ENCODE results near the gene MS4A5. TPM values are rescaled to one million over a fixed set of nuclear protein-coding genes. Genes with fewer than 3 reads are reported as not detected.

Gene MS4A5
- total and polyA plus RNA-seq, 2 donors (not counting 3 experiments of a cell fraction or from before 2014, with no cell fraction given) = not detected

DNA sequence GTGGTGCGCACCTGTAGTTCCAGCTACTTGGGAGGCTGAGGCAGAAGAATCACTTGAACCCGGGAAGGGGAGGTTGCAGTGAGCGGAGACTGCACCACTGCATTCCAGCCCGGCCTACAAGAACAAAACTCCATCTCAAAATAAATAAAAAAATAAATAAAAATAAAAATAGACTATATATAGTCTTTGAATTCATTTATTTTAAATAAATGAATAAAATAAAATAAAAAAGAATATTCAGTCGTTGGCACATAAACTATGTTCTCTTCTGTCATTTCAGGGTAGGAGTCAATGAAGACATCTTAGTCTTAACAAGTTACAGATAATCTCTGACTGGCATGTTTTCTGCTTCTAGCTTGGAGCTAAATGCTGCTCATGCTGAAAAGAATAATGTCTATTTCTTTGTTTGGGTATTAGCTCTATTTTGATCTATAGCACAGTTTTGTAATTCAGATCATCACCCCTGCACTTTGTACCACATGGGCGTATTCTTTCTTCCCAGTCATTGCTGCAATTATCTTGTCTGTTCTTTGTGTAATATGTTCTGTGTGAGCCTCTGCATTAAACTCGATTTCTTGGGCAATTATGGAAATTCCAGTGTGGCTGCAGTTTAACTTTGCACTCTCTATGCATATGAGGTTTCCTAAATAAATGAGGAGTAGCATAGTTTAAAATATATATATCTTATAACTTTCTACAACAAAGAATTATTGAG lies 34.5 kb upstream of the MS4A5 start:
- Histone ChIP-seq H3K9me3 (replicated peaks; ENCODE audit: control insufficient read depth, insufficient read depth, low read length) (no peaks in the 10 kb centered on the region), H3K4me3 (replicated peaks in 1 of 3; ENCODE audit: insufficient read depth in 1 of 3, low read depth in 1 of 3, low read length in 3 of 3) (no peak overlapping the region), H3K27me3 (ENCODE audit: control insufficient read depth in 2 of 2, insufficient read depth in 2 of 2, low read length in 2 of 2) (no peaks in the 10 kb centered on the region), H3K4me1 (ENCODE audit: control insufficient read depth, extremely low read depth, insufficient read depth, low read length) (no peaks in the 10 kb centered on the region), H2AFZ (ENCODE audit: low read depth, low read length) (no peak overlapping the region), H3K9ac (replicated peaks; ENCODE audit: extremely low read depth, insufficient read depth, low read length) (no peak overlapping the region), H3K27ac (ENCODE audit: insufficient read depth, low read depth, low read length) (no peak overlapping the region), H3K9me1 (replicated peaks; ENCODE audit: control insufficient read depth, extremely low read depth, insufficient read depth, low read length) (no peaks in the 10 kb centered on the region), H3K36me3 (ENCODE audit: control insufficient read depth in 2 of 2, extremely low read depth in 1 of 2, insufficient read depth in 2 of 2, low read length in 2 of 2) (no peaks in the 10 kb centered on the region), H3K4me2 (ENCODE audit: insufficient read depth, low read length) (no peak overlapping the region), H4K20me1 (replicated peaks; ENCODE audit: control insufficient read depth, extremely low read depth, insufficient read depth, low read length) (no peaks in the 10 kb centered on the region), H3K79me2 (ENCODE audit: control insufficient read depth, insufficient read depth, low read length) (no peaks in the 10 kb centered on the region)
- POLR2A ChIA-PET = no interaction called here
- BruUV-seq (replicated peaks) = no TSS peak
- intact Hi-C loops (cut with micrococcal nuclease) = no loop called here
- TF ChIP-seq CTCF (IDR thresholded peaks at IDR 0.05; ENCODE audit: extremely low read depth in 1 of 2, insufficient read depth in 1 of 2, low read depth in 1 of 2, low read length in 2 of 2) (no peak), FOS (IDR thresholded peaks at IDR 0.05; ENCODE audit: borderline replicate concordance, insufficient read depth, low read length) (no peak), POLR2AphosphoS5 (IDR thresholded peaks at IDR 0.05; ENCODE audit: insufficient read depth, low read depth, low read length) (no peak), EZH2 (IDR thresholded peaks at IDR 0.05; ENCODE audit: borderline replicate concordance, low read depth, low read length, severe bottlenecking) (no peak), JUN (IDR thresholded peaks at IDR 0.05; ENCODE audit: borderline replicate concordance, insufficient read depth, insufficient read length, low read depth) (no peak), POLR2A (IDR thresholded peaks at IDR 0.05; ENCODE audit: low read depth, low read length) (no peak), GATA2 (IDR thresholded peaks at IDR 0.05; ENCODE audit: insufficient read depth, insufficient read length, low read depth, low read length) (no peak), MYC (IDR thresholded peaks at IDR 0.05; ENCODE audit: low read depth, low read length) (no peak), MAX (IDR thresholded peaks at IDR 0.05; ENCODE audit: insufficient read depth, insufficient read length) (no peak)
- FAIRE-seq (no peak), DNase-seq (ENCODE audit: low read depth, low spot score) (no peak)
- CTCF ChIA-PET = no interaction called here
- dilution Hi-C loops (cut with MboI; ENCODE audit: extremely low pct_ligation_motif_present, low sequenced_read_pairs) = no loop called here

Measured in endothelial cell of umbilical vein (primary cell).